CD4-positive, CD25-positive, alpha-beta regulatory T cell (primary cell): ENCODE results near the gene FXYD4. TPM values are rescaled to one million over a fixed set of nuclear protein-coding genes. Genes with fewer than 3 reads are reported as not detected.

ENCODE experiments used
- ATAC-seq, 2 donors: fragments of 150-1000 bp; cut with Tn5 transposase; one replicate each; pipeline ENCODE4 v1.10.0; 2021; ENCODE audit warnings: low read depth in 2 of 2, moderate number of reproducible peaks in 2 of 2, moderate library complexity in 1 of 2
- DNase-seq, 3 donors: peaks; one replicate each; pipeline versions ENCODE4 v3.0.0 to v3.0.0-alpha.2; 2012 to 2022; ENCODE audit warnings: mixed read lengths in 1 of 3
- H3K27ac ChIP-seq: one replicate; pipeline ENCODE4 v1.7.0; 2013; ENCODE audit warnings: mild to moderate bottlenecking, low read length; ENCODE audit not compliant: insufficient read depth, poor library complexity, severe bottlenecking
- H3K27me3 ChIP-seq: one replicate; pipeline ENCODE4 v1.7.0; 2013; ENCODE audit warnings: low read length; ENCODE audit not compliant: control insufficient read depth, insufficient read depth
- H3K36me3 ChIP-seq: one replicate; pipeline ENCODE4 v1.7.0; 2013; ENCODE audit warnings: mild to moderate bottlenecking, low read length, moderate library complexity; ENCODE audit not compliant: control insufficient read depth, insufficient read depth
- H3K4me1 ChIP-seq: 2 replicates; pipeline ENCODE4 v1.7.0; 2013; ENCODE audit warnings: mild to moderate bottlenecking, low read length; ENCODE audit not compliant: insufficient read depth, control insufficient read depth, poor library complexity, severe bottlenecking
- H3K4me3 ChIP-seq: one replicate; pipeline ENCODE4 v1.7.0; 2013; ENCODE audit warnings: low read depth, mild to moderate bottlenecking, low read length, moderate library complexity
- H3K9me3 ChIP-seq, 2 experiments: 1 replicate in 1 of 2; 2 replicates in 1 of 2; pipeline ENCODE4 v1.7.0; 2013; ENCODE audit warnings: low read length in 2 of 2, mild to moderate bottlenecking in 1 of 2, moderate library complexity in 1 of 2; ENCODE audit not compliant: control insufficient read depth in 2 of 2
- H3K27ac Mint-ChIP-seq, 3 donors: one replicate each; pipeline ENCODE4 v1.8.0; 2020 to 2022; ENCODE audit warnings: mild to moderate bottlenecking in 3 of 3, mixed read lengths in 3 of 3, moderate library complexity in 2 of 3
- H3K27me3 Mint-ChIP-seq: one replicate; pipeline ENCODE4 v1.8.0; 2022; ENCODE audit warnings: mild to moderate bottlenecking, mixed read lengths
- H3K36me3 Mint-ChIP-seq: one replicate; pipeline ENCODE4 v1.8.0; 2020; ENCODE audit warnings: mixed read lengths
- H3K4me1 Mint-ChIP-seq, 4 donors: one replicate each; pipeline ENCODE4 v1.8.0; 2020 to 2022; ENCODE audit warnings: mixed read lengths in 4 of 4, mild to moderate bottlenecking in 1 of 4
- H3K4me3 Mint-ChIP-seq, 4 donors: one replicate each; pipeline ENCODE4 v1.8.0; 2020 to 2022; ENCODE audit warnings: mild to moderate bottlenecking in 4 of 4, mixed read lengths in 4 of 4, moderate library complexity in 3 of 4
- H3K9me3 Mint-ChIP-seq, 7 donors: one replicate each; pipeline ENCODE4 v1.8.0; 2020 to 2022; ENCODE audit warnings: mixed read lengths in 7 of 7, mild to moderate bottlenecking in 3 of 7, moderate library complexity in 2 of 7
- polyA plus RNA-seq, 4 donors: library from polyadenylated mRNA; unstranded; fragments of 300-500 nt; fragmentation: Illumina TruSeq; gene quantifications; one replicate each; pipeline ENCODE4 v1.2.3, GENCODE V29; 2021
- total RNA-seq: library from RNA; stranded (reverse); gene quantifications from one replicate; pipeline ENCODE4 v1.2.3, GENCODE V29; 2022

Gene FXYD4
- total and polyA plus RNA-seq, 5 donors from 2014 or later: not detected

- DNase-seq (no peak), ATAC-seq (no peak)
- Mint-ChIP-seq H3K36me3 (no peaks in the 10 kb centered on the region), H3K4me1 (peaks cover 5 to 22% (median 13%) of the 10 kb centered on the region in 4 donors), H3K4me3 (no peak overlapping the region), H3K27me3 (peaks cover 21% of the 10 kb centered on the region), H3K9me3 (peaks cover 0 to 3% (median 0%) of the 10 kb centered on the region in 7 donors), H3K27ac (peak overlapping the region in 2 of 3 donors; percentile 1 to 78)
- no peak overlapping the region for H3K27ac ChIP-seq
- no peak overlapping the region for H3K4me3 ChIP-seq
- no peaks in the 10 kb centered on the region for H3K36me3 ChIP-seq
- no peaks in the 10 kb centered on the region for H3K9me3 ChIP-seq
- no peaks in the 10 kb centered on the region for H3K27me3 ChIP-seq
- H3K4me1 ChIP-seq: peaks cover 15% of the 10 kb centered on the region
Observed at GRCh38 chr10:43347997-43348396, 23.4 kb upstream of the FXYD4 start.

- Histone ChIP-seq H3K4me3 (no peak overlapping the region), H3K36me3 (no peaks in the 10 kb centered on the region), H3K4me1 (peaks cover 15% of the 10 kb centered on the region), H3K27me3 (no peaks in the 10 kb centered on the region), H3K9me3 (no peaks in the 10 kb centered on the region), H3K27ac (no peak overlapping the region)
- Mint-ChIP-seq H3K4me3 (peak overlapping the region in 1 of 4 donors; percentile 59), H3K27ac (peak overlapping the region; percentile 1 to 78 (median 45)), H3K36me3 (no peaks in the 10 kb centered on the region), H3K27me3 (peaks cover 25% of the 10 kb centered on the region), H3K4me1 (peaks cover 5 to 22% (median 13%) of the 10 kb centered on the region in 4 donors), H3K9me3 (peaks cover 0 to 3% (median 0%) of the 10 kb centered on the region in 7 donors)
- peak; percentile 100 for ATAC-seq
- DNase-seq: peak; percentile 75 to 93 (median 84)
Observed at GRCh38 chr10:43348511-43349312, 22.7 kb upstream of the FXYD4 start.

- Mint-ChIP-seq H3K27me3 (peaks cover 20% of the 10 kb centered on the region), H3K36me3 (no peaks in the 10 kb centered on the region), H3K9me3 (peaks cover 0 to 3% (median 0%) of the 10 kb centered on the region in 7 donors), H3K27ac (no peak overlapping the region), H3K4me3 (no peak overlapping the region), H3K4me1 (peaks cover 5 to 19% (median 13%) of the 10 kb centered on the region in 4 donors)
- DNase-seq (no peak), ATAC-seq (no peak)
- no peak overlapping the region for H3K27ac ChIP-seq
- H3K27me3 ChIP-seq: no peaks in the 10 kb centered on the region
- H3K36me3 ChIP-seq: no peaks in the 10 kb centered on the region
- no peaks in the 10 kb centered on the region for H3K9me3 ChIP-seq
- no peak overlapping the region for H3K4me3 ChIP-seq
- H3K4me1 ChIP-seq: peaks cover 15% of the 10 kb centered on the region
Observed at GRCh38 chr10:43350156-43350555, 21.3 kb upstream of the FXYD4 start.

GRCh38 chr10:43350686-43351085 is 20.8 kb upstream of the FXYD4 start:
- no peak overlapping the region for H3K4me3 ChIP-seq
- no peaks in the 10 kb centered on the region for H3K27me3 ChIP-seq
- peak overlapping the region in 1 of 4 donors; percentile 48 for H3K4me3 Mint-ChIP-seq
- peaks cover 15% of the 10 kb centered on the region for H3K4me1 ChIP-seq
- H3K36me3 ChIP-seq: no peaks in the 10 kb centered on the region
- H3K4me1 Mint-ChIP-seq: peaks cover 6 to 20% (median 15%) of the 10 kb centered on the region in 4 donors
- H3K27ac Mint-ChIP-seq: no peak overlapping the region
- H3K27ac ChIP-seq: no peak overlapping the region
- ATAC-seq (no peak), DNase-seq (no peak)
- no peaks in the 10 kb centered on the region for H3K9me3 ChIP-seq
- peaks cover 20% of the 10 kb centered on the region for H3K27me3 Mint-ChIP-seq
- peaks cover 0 to 3% (median 0%) of the 10 kb centered on the region in 7 donors for H3K9me3 Mint-ChIP-seq
- H3K36me3 Mint-ChIP-seq: no peaks in the 10 kb centered on the region

GRCh38 chr10:43351301-43351700 is 20.1 kb upstream of the FXYD4 start:
- H3K27me3 Mint-ChIP-seq: peaks cover 20% of the 10 kb centered on the region
- Histone ChIP-seq H3K4me1 (peaks cover 21% of the 10 kb centered on the region), H3K27ac (no peak overlapping the region), H3K9me3 (no peaks in the 10 kb centered on the region), H3K27me3 (no peaks in the 10 kb centered on the region), H3K4me3 (no peak overlapping the region), H3K36me3 (no peaks in the 10 kb centered on the region)
- ATAC-seq (no peak), DNase-seq (no peak)
- no peak overlapping the region for H3K27ac Mint-ChIP-seq
- peaks cover 0 to 3% (median 0%) of the 10 kb centered on the region in 7 donors for H3K9me3 Mint-ChIP-seq
- H3K36me3 Mint-ChIP-seq: no peaks in the 10 kb centered on the region
- H3K4me1 Mint-ChIP-seq: peaks cover 11 to 26% (median 20%) of the 10 kb centered on the region in 4 donors
- no peak overlapping the region for H3K4me3 Mint-ChIP-seq

GRCh38 chr10:43352951-43353350 is 18.5 kb upstream of the FXYD4 start:
- H3K36me3 Mint-ChIP-seq: no peaks in the 10 kb centered on the region
- DNase-seq (no peak), ATAC-seq (no peak)
- no peak overlapping the region for H3K4me3 Mint-ChIP-seq
- Histone ChIP-seq H3K27me3 (no peaks in the 10 kb centered on the region), H3K36me3 (no peaks in the 10 kb centered on the region), H3K4me1 (peaks cover 20% of the 10 kb centered on the region), H3K27ac (no peak overlapping the region), H3K9me3 (no peaks in the 10 kb centered on the region), H3K4me3 (no peak overlapping the region)
- peaks cover 20% of the 10 kb centered on the region for H3K27me3 Mint-ChIP-seq
- no peak overlapping the region for H3K27ac Mint-ChIP-seq
- H3K4me1 Mint-ChIP-seq: peaks cover 11 to 24% (median 16%) of the 10 kb centered on the region in 4 donors
- peaks cover 0 to 3% (median 0%) of the 10 kb centered on the region in 7 donors for H3K9me3 Mint-ChIP-seq

- H3K4me1 Mint-ChIP-seq: peaks cover 6 to 16% (median 9%) of the 10 kb centered on the region in 4 donors
- Histone ChIP-seq H3K27me3 (no peaks in the 10 kb centered on the region), H3K36me3 (no peaks in the 10 kb centered on the region), H3K4me1 (peaks cover 12% of the 10 kb centered on the region), H3K9me3 (no peaks in the 10 kb centered on the region), H3K27ac (no peak overlapping the region), H3K4me3 (no peak overlapping the region)
- DNase-seq (no peak), ATAC-seq (no peak)
- peak overlapping the region in 1 of 4 donors; percentile 52 for H3K4me3 Mint-ChIP-seq
- peak overlapping the region in 1 of 3 donors; percentile 72 for H3K27ac Mint-ChIP-seq
- H3K27me3 Mint-ChIP-seq: peaks cover 17% of the 10 kb centered on the region
- H3K36me3 Mint-ChIP-seq: no peaks in the 10 kb centered on the region
- H3K9me3 Mint-ChIP-seq: peaks cover 0 to 3% (median 0%) of the 10 kb centered on the region in 7 donors
Observed at GRCh38 chr10:43353495-43354329, 17.7 kb upstream of the FXYD4 start.
